Breast epithelium (tissue), 4 donors: ENCODE results near the gene FRMD4A. TPM values are rescaled to one million over a fixed set of nuclear protein-coding genes. Genes with fewer than 3 reads are reported as not detected.

Experiments
- DNase-seq, 2 donors: peaks; one replicate each; pipeline ENCODE4 v3.0.0-alpha.2; 2019; ENCODE audit warnings: low spot score in 2 of 2
- H3K27ac ChIP-seq, 2 donors: fragments of 200-600 bp; sonication (generic) in 1 of 2; one replicate each; pipeline ENCODE4 v1.5.1; 2016 to 2019; ENCODE audit warnings: mild to moderate bottlenecking in 1 of 2
- H3K27me3 ChIP-seq, 2 donors: fragments of 200-600 bp; sonication (generic) in 1 of 2; one replicate each; pipeline versions ENCODE4 v1.5.1 to v1.6.0; 2017 to 2019; ENCODE audit warnings: control low read depth in 1 of 2, mild to moderate bottlenecking in 1 of 2
- H3K36me3 ChIP-seq: fragments of 200-600 bp; one replicate; pipeline ENCODE4 v1.5.1; 2019
- H3K4me1 ChIP-seq, 2 donors: fragments of 200-600 bp; sonication (generic); one replicate each; pipeline ENCODE4 v1.5.1; 2016 to 2019; ENCODE audit warnings: control low read depth in 1 of 2
- H3K4me3 ChIP-seq, 3 donors: fragments of 200-600 bp; sonication (generic); 1 replicate in 2 of 3; 2 replicates in 1 of 3; pipeline ENCODE4 v1.5.1; 2016 to 2019; ENCODE audit warnings: mild to moderate bottlenecking in 3 of 3, moderate library complexity in 2 of 3
- H3K9me3 ChIP-seq, 2 donors: fragments of 200-600 bp; sonication (generic) in 1 of 2; one replicate each; pipeline ENCODE4 v1.5.1; 2016 to 2019; ENCODE audit warnings: control low read depth in 1 of 2
- CTCF ChIP-seq, 3 donors: fragments of 450-650 bp; IDR thresholded peaks; one replicate each; pipeline ENCODE4 v1.5.1; 2016 to 2017; ENCODE audit warnings: antibody characterized with exemption in 3 of 3, mild to moderate bottlenecking in 3 of 3, moderate library complexity in 3 of 3
- POLR2A ChIP-seq: fragments of 450-650 bp; IDR thresholded peaks from one replicate; pipeline ENCODE4 v1.6.1; 2016; ENCODE audit warnings: antibody characterized with exemption, mild to moderate bottlenecking, moderate library complexity
- POLR2AphosphoS5 ChIP-seq, 3 donors: sonication (generic); formaldehyde crosslinking; IDR thresholded peaks; one replicate each; pipeline ENCODE4 v1.6.1; 2017; ENCODE audit warnings: antibody characterized with exemption in 3 of 3
- intact Hi-C: fragments of 100-400 bp; cut with DNase I; formaldehyde crosslinking; loops from one replicate; pipeline ENCODE4 v1.15.1; 2023; ENCODE audit warnings: low total_unique reads
- total RNA-seq, 3 donors: library from RNA; depleted of rRNA; stranded (reverse); fragments of >200 nt; gene quantifications; one replicate each; pipeline ENCODE4 v1.1.0, GENCODE V29; 2016

FRMD4A gene
- total RNA-seq, 3 donors from 2014 or later: 27.5 to 107 (median 34.4) TPM

- Histone ChIP-seq H3K27me3 (no peaks in the 10 kb centered on the region), H3K4me1 (no peaks in the 10 kb centered on the region), H3K36me3 (no peaks in the 10 kb centered on the region), H3K27ac (no peak overlapping the region), H3K9me3 (no peaks in the 10 kb centered on the region), H3K4me3 (no peak overlapping the region)
- no peak for DNase-seq
- intact Hi-C loops: no loop called here
- TF ChIP-seq CTCF (IDR thresholded peaks at IDR 0.05) (no peak), POLR2A (no peak), POLR2AphosphoS5 (IDR thresholded peaks at IDR 0.05) (no peak)
Observed at GRCh38 chr10:13774303-13774893, 556.3 kb downstream of the FRMD4A start.

- Histone ChIP-seq H3K36me3 (no peaks in the 10 kb centered on the region), H3K4me1 (no peaks in the 10 kb centered on the region), H3K27me3 (no peaks in the 10 kb centered on the region), H3K27ac (no peak overlapping the region), H3K4me3 (no peak overlapping the region), H3K9me3 (no peaks in the 10 kb centered on the region)
- intact Hi-C loops: no loop called here
- no peak for DNase-seq
- TF ChIP-seq POLR2A: no peak
- no peak for TF ChIP-seq POLR2AphosphoS5 (IDR thresholded peaks at IDR 0.05)
- TF ChIP-seq CTCF (IDR thresholded peaks at IDR 0.05): no peak
Observed at GRCh38 chr10:13773496-13774170, 557.1 kb downstream of the FRMD4A start.

- Histone ChIP-seq H3K27ac (no peak overlapping the region), H3K9me3 (no peaks in the 10 kb centered on the region), H3K36me3 (no peaks in the 10 kb centered on the region), H3K4me3 (no peak overlapping the region), H3K27me3 (no peaks in the 10 kb centered on the region), H3K4me1 (no peaks in the 10 kb centered on the region)
- TF ChIP-seq CTCF (IDR thresholded peaks at IDR 0.05) (no peak), POLR2AphosphoS5 (IDR thresholded peaks at IDR 0.05) (no peak), POLR2A (no peak)
- DNase-seq: no peak
- intact Hi-C loops: no loop called here
Observed at GRCh38 chr10:13773043-13773442, 557.7 kb downstream of the FRMD4A start.

- intact Hi-C loops: no loop called here
- H3K27ac ChIP-seq: no peak overlapping the region
- no peaks in the 10 kb centered on the region for H3K27me3 ChIP-seq
- no peak for DNase-seq
- no peak overlapping the region for H3K4me3 ChIP-seq
- H3K4me1 ChIP-seq: no peaks in the 10 kb centered on the region
- no peak for TF ChIP-seq CTCF (IDR thresholded peaks at IDR 0.05)
- TF ChIP-seq POLR2A: no peak
- TF ChIP-seq POLR2AphosphoS5 (IDR thresholded peaks at IDR 0.05): no peak
- H3K36me3 ChIP-seq: no peaks in the 10 kb centered on the region
- no peaks in the 10 kb centered on the region for H3K9me3 ChIP-seq
Observed at GRCh38 chr10:13771992-13772391, 558.7 kb downstream of the FRMD4A start.

- DNase-seq: no peak
Observed at GRCh38 chr10:13770760-13771493, 559.8 kb downstream of the FRMD4A start.

More at GRCh38 chr10:13770760-13771493, 559.8 kb downstream of the FRMD4A start:
- H3K36me3 ChIP-seq: no peaks in the 10 kb centered on the region
- H3K27me3 ChIP-seq: no peaks in the 10 kb centered on the region
- H3K4me3 ChIP-seq: no peak overlapping the region
- no peak for TF ChIP-seq POLR2A
- TF ChIP-seq POLR2AphosphoS5 (IDR thresholded peaks at IDR 0.05): no peak
- no peak for TF ChIP-seq CTCF (IDR thresholded peaks at IDR 0.05)
- H3K27ac ChIP-seq: no peak overlapping the region
- H3K9me3 ChIP-seq: no peaks in the 10 kb centered on the region
- no peaks in the 10 kb centered on the region for H3K4me1 ChIP-seq
- intact Hi-C loops: no loop called here
